Effector memory CD4-positive, alpha-beta T cell (primary cell): ENCODE data around the gene TSPAN3.

Experiments used
- DNase-seq, 3 donors: peaks; one replicate each; pipeline ENCODE4 v3.0.0-alpha.2; 2020
- H3K27ac ChIP-seq: 2 replicates; pipeline ENCODE4 v1.7.0; 2013; ENCODE audit warnings: mild to moderate bottlenecking, low read length, moderate library complexity; ENCODE audit not compliant: insufficient read depth, poor library complexity, severe bottlenecking
- H3K27me3 ChIP-seq: replicated peaks from 2 replicates; pipeline ENCODE4 v1.7.0; 2013; ENCODE audit warnings: mild to moderate bottlenecking, low read length; ENCODE audit not compliant: insufficient read depth, control insufficient read depth, poor library complexity, severe bottlenecking
- H3K36me3 ChIP-seq: 2 replicates; pipeline ENCODE4 v1.7.0; 2013; ENCODE audit warnings: mild to moderate bottlenecking, low read length, moderate library complexity; ENCODE audit not compliant: control insufficient read depth, insufficient read depth
- H3K4me1 ChIP-seq: 2 replicates; pipeline ENCODE4 v1.7.0; 2013; ENCODE audit warnings: low read length, mild to moderate bottlenecking; ENCODE audit not compliant: control insufficient read depth, insufficient read depth, poor library complexity, severe bottlenecking
- H3K4me3 ChIP-seq: 2 replicates; pipeline ENCODE4 v1.7.0; 2013; ENCODE audit warnings: low read length, low read depth, mild to moderate bottlenecking; ENCODE audit not compliant: insufficient read depth, poor library complexity, severe bottlenecking
- H3K9me3 ChIP-seq: 2 replicates; pipeline ENCODE4 v1.7.0; 2013; ENCODE audit warnings: mild to moderate bottlenecking, low read length, moderate library complexity; ENCODE audit not compliant: control insufficient read depth

TSPAN3 gene

DNA sequence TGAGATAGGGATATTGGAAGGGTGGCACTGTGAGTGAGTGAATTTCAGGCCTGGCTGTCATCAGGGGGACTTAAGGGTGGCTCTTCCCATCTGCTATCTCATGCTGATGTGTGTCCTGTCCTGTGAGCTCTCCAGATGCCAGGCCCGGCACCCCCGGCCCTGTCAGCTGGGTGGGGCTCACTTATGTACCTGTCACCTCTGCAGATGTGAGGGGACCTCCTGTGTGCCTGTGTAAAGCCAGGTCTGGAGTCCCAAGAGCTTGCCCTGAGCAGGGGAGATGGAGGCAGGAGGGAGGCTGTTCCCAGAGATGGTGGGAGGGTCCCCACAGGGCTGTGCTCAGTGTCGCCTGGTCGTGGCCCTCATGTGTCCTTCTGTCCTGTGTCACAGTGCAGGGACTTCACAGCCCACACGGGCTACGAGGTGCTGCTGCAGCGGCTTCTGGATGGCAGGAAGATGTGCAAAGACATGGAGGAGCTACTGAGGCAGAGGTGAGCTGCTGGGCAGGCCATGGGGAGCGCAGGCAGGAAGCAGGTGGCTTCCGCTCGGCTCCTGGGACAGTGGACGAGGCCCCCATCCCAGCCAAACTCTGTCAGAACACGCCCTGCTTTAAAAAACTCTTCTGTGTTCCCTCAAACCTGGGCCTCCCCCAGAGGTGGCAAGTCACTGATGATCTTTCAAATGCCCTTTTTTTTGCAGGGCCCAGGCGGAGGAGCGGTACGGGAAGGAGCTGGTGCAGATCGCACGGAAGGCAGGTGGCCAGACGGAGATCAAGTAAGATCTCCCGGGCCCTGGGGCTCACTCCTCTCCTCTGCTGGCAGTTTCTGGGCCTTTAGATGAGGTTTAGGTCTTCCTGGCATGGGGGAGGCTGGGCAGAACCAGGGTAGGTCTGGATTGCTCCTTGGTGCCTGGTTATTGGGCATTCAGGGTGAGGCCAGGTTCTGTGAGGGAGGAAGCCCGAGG lies 52.9 kb downstream of the TSPAN3 start:
- Histone ChIP-seq H3K4me3 (no peak overlapping the region), H3K27ac (peak overlapping the region; percentile 68), H3K9me3 (no peaks in the 10 kb centered on the region), H3K4me1 (peaks cover 84% of the 10 kb centered on the region), H3K27me3 (no peaks in the 10 kb centered on the region), H3K36me3 (peaks cover 31% of the 10 kb centered on the region)
- no peak for DNase-seq

DNA sequence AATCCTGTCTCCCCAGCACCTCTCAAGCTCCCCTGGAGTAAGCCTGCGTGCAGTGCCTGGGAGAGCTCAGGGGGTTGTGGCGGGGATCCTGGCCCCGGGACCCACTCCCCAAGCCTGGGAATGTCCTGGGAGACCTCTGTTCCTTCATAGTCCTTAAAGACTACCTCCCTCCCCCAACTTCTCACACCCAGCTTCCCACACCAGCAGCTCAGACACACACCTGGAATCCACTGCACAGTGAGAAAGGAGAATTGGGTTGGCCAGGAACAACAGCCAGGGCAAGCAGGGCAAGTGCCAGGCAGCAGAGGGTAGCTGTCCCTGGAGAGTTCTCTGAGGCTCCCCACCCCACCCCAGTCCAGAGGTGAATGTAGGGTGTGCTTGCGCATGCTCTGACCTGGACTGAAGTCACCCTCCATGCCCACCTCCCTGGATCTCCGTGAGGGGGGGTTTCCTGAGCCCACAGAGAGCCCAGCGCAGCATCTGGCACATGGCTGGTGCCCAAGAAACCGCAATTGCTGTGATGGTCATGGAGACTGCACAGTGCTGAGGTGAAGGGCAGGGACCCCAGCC lies 53.7 kb downstream of the TSPAN3 start:
- H3K4me1 ChIP-seq: peaks cover 87% of the 10 kb centered on the region
- H3K36me3 ChIP-seq: peaks cover 31% of the 10 kb centered on the region
- H3K9me3 ChIP-seq: no peaks in the 10 kb centered on the region
- no peak overlapping the region for H3K4me3 ChIP-seq
- no peaks in the 10 kb centered on the region for H3K27me3 ChIP-seq
- peak overlapping the region; percentile 68 for H3K27ac ChIP-seq
- DNase-seq: no peak

DNA sequence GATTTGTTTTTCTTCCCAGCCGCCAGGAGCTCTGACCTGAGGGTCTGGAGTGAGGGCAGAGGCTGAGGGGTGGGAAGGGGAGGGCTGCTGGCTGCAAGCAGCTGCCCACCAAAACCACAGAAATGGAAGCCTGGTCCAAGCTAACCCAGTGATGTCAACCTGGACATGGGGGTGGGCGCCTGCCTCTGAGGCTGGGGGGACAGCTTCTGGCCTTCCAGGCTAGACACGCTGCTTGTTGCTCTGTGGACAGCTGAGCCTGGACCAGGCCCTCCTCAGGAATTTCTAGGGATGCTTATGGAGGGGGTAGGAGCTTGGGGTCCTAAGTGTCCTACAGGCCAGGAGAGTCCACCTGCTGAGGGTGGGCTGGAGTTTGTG lies 54.6 kb downstream of the TSPAN3 start:
- H3K27me3 ChIP-seq: no peaks in the 10 kb centered on the region
- DNase-seq: no peak
- H3K9me3 ChIP-seq: no peaks in the 10 kb centered on the region
- peak overlapping the region; percentile 68 for H3K27ac ChIP-seq
- H3K36me3 ChIP-seq: peaks cover 31% of the 10 kb centered on the region
- peaks cover 83% of the 10 kb centered on the region for H3K4me1 ChIP-seq
- no peak overlapping the region for H3K4me3 ChIP-seq

DNA sequence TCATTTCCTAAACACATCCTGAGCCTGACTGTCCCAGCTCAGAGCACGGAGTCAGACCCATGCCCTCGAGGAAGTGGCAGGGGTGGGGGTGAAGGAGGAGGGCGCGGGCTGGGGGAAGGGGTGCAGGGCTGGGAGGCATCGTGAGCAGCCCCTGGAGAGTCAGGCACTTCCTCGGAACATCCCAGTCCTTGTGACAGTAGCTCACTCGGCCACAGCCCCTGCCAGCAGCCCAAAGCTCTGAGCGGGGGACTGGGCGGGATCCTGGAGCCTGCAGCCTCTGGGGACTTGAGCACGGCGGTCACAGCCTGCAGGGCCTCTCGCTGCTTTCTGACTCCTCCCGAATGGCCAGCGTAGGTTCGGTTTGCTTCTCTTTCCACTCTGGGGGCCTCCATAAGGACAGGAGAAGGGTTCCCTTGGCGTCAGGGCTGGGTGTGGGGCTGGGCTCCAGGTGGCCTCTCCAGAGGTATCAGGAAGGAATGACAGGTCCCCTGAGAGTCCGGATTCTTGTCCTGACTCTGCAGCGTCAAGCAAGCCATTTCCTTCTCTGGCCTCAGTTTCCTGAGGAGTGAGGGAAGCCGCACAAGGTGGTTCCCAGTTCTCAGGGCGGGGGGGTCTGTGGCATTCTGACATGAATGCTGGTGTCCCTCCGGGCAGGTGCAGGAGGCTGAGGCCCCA lies 55.1 kb downstream of the TSPAN3 start:
- Histone ChIP-seq H3K27ac (peak overlapping the region; percentile 68), H3K27me3 (no peaks in the 10 kb centered on the region), H3K36me3 (peaks cover 28% of the 10 kb centered on the region), H3K9me3 (no peaks in the 10 kb centered on the region), H3K4me1 (peaks cover 82% of the 10 kb centered on the region), H3K4me3 (no peak overlapping the region)
- no peak for DNase-seq

DNA sequence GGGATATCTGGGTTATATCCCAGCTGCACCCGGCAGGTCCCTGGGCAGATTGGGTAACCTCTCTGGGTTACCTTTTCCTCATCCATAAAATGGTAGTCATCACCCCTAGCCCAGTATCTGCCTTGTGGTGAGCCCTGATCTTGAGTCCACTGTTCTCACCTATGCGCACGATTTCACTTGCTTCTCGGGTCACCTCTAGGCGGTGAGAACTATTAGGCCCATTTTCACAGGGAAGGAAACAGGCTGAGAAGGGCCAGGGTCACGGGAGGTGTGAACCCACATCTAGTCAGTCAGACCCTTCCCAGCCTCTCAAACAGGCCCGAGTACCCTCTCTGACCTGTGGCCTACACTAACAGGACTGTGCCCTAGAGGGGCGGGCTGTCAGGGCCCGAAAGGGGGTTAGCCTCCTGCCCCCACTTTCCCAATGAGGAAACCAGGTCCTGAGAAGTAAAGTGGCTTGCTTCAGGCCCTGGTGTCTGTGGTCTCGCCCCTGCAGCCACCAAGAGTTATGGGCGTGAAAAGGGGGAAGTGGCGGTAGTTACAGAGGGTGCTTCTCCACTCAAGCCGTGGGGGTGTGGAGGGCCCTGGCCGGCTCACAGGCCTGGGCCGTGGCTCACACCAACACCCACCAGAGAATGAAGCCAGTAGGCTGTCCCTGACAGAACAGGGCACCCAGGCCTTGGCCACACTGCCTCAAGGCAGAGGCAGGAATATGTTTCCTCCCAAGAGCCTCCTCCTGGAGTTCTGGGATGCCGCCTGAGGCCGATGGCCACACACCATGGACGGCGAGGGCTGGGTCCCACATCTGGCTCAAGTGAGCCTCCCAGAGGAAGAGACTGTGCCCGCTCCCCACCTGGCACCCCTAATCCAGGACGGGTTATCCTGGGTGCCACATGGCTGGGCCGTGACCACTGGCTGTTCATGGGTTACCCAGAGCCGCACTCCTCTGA lies 56.5 kb downstream of the TSPAN3 start:
- peak overlapping the region; percentile 13 for H3K4me3 ChIP-seq
- peaks cover 84% of the 10 kb centered on the region for H3K4me1 ChIP-seq
- H3K36me3 ChIP-seq: peaks cover 18% of the 10 kb centered on the region
- H3K9me3 ChIP-seq: no peaks in the 10 kb centered on the region
- H3K27me3 ChIP-seq: no peaks in the 10 kb centered on the region
- peak overlapping the region; percentile 68 for H3K27ac ChIP-seq
- no peak for DNase-seq

DNA sequence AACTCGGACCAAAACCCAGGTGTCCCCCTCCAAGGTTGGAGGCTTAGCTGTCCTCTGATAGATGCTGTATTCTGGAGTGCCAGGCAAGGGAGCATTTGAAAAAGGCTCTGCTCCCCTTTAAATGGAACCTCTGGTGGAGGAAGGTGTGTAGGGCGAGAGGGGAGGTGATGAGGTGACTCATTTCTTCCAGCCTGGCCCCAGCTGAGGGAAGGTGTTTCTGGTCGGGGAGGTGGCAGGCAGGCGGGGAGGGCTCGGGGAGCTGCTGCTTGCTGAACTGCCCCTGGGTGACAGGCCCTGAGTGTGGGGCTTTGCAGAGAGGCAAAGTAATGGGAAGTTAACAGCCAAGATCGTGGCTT lies 57.2 kb downstream of the TSPAN3 start:
- peak; percentile 75 to 85 (median 77) for DNase-seq
- Histone ChIP-seq H3K9me3 (no peaks in the 10 kb centered on the region), H3K27me3 (no peaks in the 10 kb centered on the region), H3K4me1 (peaks cover 86% of the 10 kb centered on the region), H3K27ac (peak overlapping the region; percentile 68), H3K36me3 (peaks cover 14% of the 10 kb centered on the region), H3K4me3 (peak overlapping the region; percentile 13)

DNA sequence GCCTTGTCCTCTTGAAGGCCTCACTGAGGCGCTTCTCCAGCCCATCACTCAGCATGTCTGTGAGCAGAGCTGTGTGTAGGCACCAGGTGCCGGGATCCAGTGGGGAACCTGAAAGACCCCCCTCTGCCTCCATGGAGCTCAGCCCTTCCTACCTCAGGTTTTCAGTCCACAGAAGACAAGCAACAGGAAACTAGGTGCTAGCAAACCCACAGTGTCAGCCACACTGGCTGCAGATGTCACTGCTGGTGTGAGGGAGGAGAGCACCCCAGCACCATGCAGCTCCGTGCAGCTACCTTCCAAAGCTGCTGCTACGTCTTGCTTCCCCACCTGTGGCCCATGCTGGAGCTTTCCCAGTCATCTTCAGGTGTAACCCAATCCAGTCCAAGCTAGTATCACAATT lies 58.0 kb downstream of the TSPAN3 start:
- Histone ChIP-seq H3K9me3 (no peaks in the 10 kb centered on the region), H3K36me3 (peaks cover 5% of the 10 kb centered on the region), H3K27ac (peak overlapping the region; percentile 68), H3K4me3 (peak overlapping the region; percentile 13), H3K4me1 (peaks cover 90% of the 10 kb centered on the region), H3K27me3 (no peaks in the 10 kb centered on the region)
- DNase-seq: peak in 2 of 3 donors; percentile 42 to 45

DNA sequence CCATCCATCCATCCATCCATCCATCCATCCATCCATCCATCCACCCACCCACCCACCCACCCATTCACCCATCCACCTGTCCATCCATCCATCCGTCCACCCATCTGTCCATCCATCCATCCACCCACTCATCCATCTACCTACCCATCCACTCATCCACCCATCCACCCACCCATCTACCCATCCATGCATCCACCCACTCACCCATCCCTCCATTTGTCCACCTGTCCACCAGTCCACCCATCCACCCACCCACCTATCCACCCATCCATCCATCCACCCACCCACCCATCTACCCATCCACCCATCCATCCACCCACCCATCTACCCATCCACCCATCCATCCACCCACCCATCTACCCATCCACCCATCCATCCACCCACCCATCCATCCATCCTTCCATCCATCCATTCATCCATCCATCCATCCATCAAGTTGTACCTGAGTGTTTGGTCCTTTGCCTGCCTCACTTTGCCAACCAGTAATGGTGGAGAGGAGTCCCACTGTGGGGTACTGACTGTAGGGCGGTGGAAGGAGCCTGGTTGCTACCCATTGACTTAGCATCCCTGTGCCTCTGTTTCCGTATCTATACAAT lies 58.7 kb downstream of the TSPAN3 start:
- no peaks in the 10 kb centered on the region for H3K9me3 ChIP-seq
- peaks cover 4% of the 10 kb centered on the region for H3K36me3 ChIP-seq
- peak overlapping the region; percentile 68 for H3K27ac ChIP-seq
- peaks cover 88% of the 10 kb centered on the region for H3K4me1 ChIP-seq
- no peaks in the 10 kb centered on the region for H3K27me3 ChIP-seq
- no peak for DNase-seq
- H3K4me3 ChIP-seq: no peak overlapping the region

DNA sequence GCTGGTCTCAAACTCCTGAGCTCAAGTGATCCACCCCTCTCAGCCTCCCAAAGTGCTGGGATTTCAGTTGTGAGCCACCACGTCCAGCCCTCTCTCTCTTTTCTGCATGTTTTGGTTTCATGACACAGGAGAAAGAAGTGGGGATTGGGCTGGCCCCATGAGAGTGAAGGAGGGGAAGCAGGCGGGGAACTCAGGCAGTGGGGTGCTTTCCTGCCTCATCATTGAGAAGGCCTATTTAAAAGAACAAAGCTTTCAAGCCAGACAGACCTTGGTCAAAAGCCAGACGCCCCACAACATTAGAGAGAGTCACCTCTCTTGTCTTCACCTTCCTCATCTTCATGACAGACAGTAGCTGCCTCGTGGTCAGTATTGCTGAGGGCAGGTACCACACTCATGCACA lies 60.1 kb downstream of the TSPAN3 start:
- peak in 1 of 3 donors; percentile 28 for DNase-seq
- peaks cover 10% of the 10 kb centered on the region for H3K36me3 ChIP-seq
- peak overlapping the region; percentile 59 for H3K27ac ChIP-seq
- no peak overlapping the region for H3K4me3 ChIP-seq
- H3K9me3 ChIP-seq: no peaks in the 10 kb centered on the region
- H3K4me1 ChIP-seq: peaks cover 75% of the 10 kb centered on the region
- no peaks in the 10 kb centered on the region for H3K27me3 ChIP-seq
